ENCODE results near the gene SCARB2.

DNA sequence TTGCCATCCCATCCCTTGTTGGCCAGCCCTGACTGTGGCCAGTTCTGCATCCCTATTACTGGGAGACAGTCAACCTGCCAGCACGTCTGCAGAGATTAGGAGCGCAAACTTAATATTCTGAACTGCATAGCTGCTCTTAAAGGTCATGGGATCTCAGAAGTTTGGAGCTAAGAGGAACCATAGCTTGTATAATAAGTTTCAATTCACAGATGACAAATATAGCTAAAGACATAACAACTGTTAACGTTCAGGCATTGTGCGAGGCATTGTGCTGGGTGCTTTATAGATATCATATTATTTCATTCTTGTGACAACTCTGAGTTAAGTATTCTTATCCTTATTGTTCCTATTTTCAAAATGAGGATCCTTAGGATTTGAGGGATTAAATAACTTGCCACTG lies 3.7 kb downstream of the SCARB2 start:
- TF ChIP-seq GATA2 (IDR thresholded peaks at IDR 0.05; ENCODE audit: low read depth, low read length) (no peak), GATA3 (IDR thresholded peaks at IDR 0.05; ENCODE audit: low read depth, low read length) (no peak)
